NT2/D1 (cell line): ENCODE measurements around the gene MGAT4C.

ENCODE experiments used
- SUZ12 ChIP-seq: IDR thresholded peaks from 2 replicates; pipeline ENCODE4 v1.6.1; 2011; ENCODE audit not compliant: insufficient read length, insufficient read depth; ENCODE audit errors: extremely low read depth
- YY1 ChIP-seq: IDR thresholded peaks from 2 replicates; pipeline ENCODE4 v1.6.1; 2011; ENCODE audit not compliant: insufficient read length, insufficient read depth
- ZNF274 ChIP-seq: IDR thresholded peaks from 2 replicates; pipeline ENCODE4 v1.6.1; 2011; ENCODE audit warnings: mild to moderate bottlenecking, low read depth, low read length

GRCh38 chr12:86290615-86291014 is 34.4 kb upstream of the MGAT4C start:
- TF ChIP-seq ZNF274 (no peak), YY1 (no peak), SUZ12 (no peak)
